HepG2 (cell line): ENCODE results near the gene ARHGAP26. TPM values are rescaled to one million over a fixed set of nuclear protein-coding genes. Genes with fewer than 3 reads are reported as not detected.

Experiments
- ATAC-seq: fragments of 200-7000 bp; cut with Tn5 transposase; 3 replicates; pipeline ENCODE4 v1.9.1; 2020; ENCODE audit warnings: mild to moderate bottlenecking, moderate library complexity
- BruUV-seq: library from RNA; stranded (reverse); fragments of 400-500 nt; replicated peaks from 2 replicates; lab custom pipeline; 2021; lab: Mats Ljungman, UMichigan
- CTCF ChIA-PET: fragments of 300-600 bp; formaldehyde crosslinking; extraction: SDS; loops from one replicate; lab custom pipeline; 2021; ENCODE audit warnings: low total read pairs, inconsistent platforms, low intra/inter-chr PET ratio; lab: Yijun Ruan, JAX
- POLR2A ChIA-PET: fragments of 350-600 bp; sonication (Branson Sonifier 250); formaldehyde crosslinking; loops from one replicate; lab custom pipeline; 2020; ENCODE audit warnings: antibody characterized with exemption, inconsistent platforms; lab: Yijun Ruan, JAX
- DNase-seq: peaks from one replicate; pipeline ENCODE4 v3.0.0-alpha.2; 2015; ENCODE audit warnings: low spot score
- FAIRE-seq: peaks from 3 replicates; lab custom pipeline; 2011; peaks lifted over from hg19 to GRCh38; lab: Jason Lieb, UNC
- H2AFZ ChIP-seq: one replicate; pipeline ENCODE4 v1.6.1; 2011; ENCODE audit warnings: low read length, inconsistent platforms
- H3K27ac ChIP-seq: fragments of 300-600 bp; 3 replicates; pipeline ENCODE4 v1.8.0; 2011; ENCODE audit warnings: mixed run types, mild to moderate bottlenecking, mixed read lengths, low read length, inconsistent platforms; ENCODE audit not compliant: insufficient read depth; ENCODE audit errors: extremely low read length
- H3K27me3 ChIP-seq, 2 experiments: fragments of 200-600 bp in 1 of 2; 2 replicates in 1 of 2; 3 replicates in 1 of 2; pipeline versions ENCODE4 v1.6.0 to v1.8.0; 2011; ENCODE audit warnings: low read length in 2 of 2, mild to moderate bottlenecking in 2 of 2, moderate library complexity in 2 of 2, inconsistent platforms in 1 of 2; ENCODE audit not compliant: insufficient read depth in 2 of 2, control insufficient read depth in 1 of 2
- H3K36me3 ChIP-seq, 2 experiments: fragments of 200-600 bp in 1 of 2; replicated peaks in 1 of 2; 2 replicates in 1 of 2; 3 replicates in 1 of 2; pipeline versions ENCODE4 v1.5.1 to v1.8.0; 2011; ENCODE audit warnings: low read length in 2 of 2, inconsistent platforms in 1 of 2; ENCODE audit not compliant: insufficient read depth in 2 of 2, control insufficient read depth in 1 of 2
- H3K4me1 ChIP-seq: 2 replicates; pipeline ENCODE4 v1.5.1; 2012; ENCODE audit warnings: low read length, inconsistent platforms; ENCODE audit not compliant: insufficient read depth
- H3K4me2 ChIP-seq: 2 replicates; pipeline ENCODE4 v1.6.0; 2011; ENCODE audit warnings: low read depth, low read length, inconsistent platforms
- H3K4me3 ChIP-seq, 3 experiments: fragments of 200-600 bp in 1 of 3; sonication (generic), shearing (Covaris generic) in 1 of 3; replicated peaks in 1 of 3; 2 replicates each; pipeline ENCODE4 v1.5.1; 2011 to 2016; ENCODE audit warnings: low read length in 3 of 3, inconsistent platforms in 2 of 3, low read depth in 2 of 3, mild to moderate bottlenecking in 2 of 3, control low read depth in 1 of 3, mixed read lengths in 1 of 3; ENCODE audit not compliant: insufficient read depth in 1 of 3
- H3K79me2 ChIP-seq: one replicate; pipeline ENCODE4 v1.6.1; 2011; ENCODE audit warnings: low read length, inconsistent platforms; ENCODE audit not compliant: insufficient read depth
- H3K9ac ChIP-seq: 2 replicates; pipeline ENCODE4 v1.6.0; 2011; ENCODE audit warnings: mild to moderate bottlenecking, low read depth, low read length, inconsistent platforms; ENCODE audit not compliant: insufficient read depth
- H3K9me3 ChIP-seq: 2 replicates; pipeline ENCODE4 v1.5.1; 2012; ENCODE audit warnings: mild to moderate bottlenecking, low read length
- H4K20me1 ChIP-seq: 2 replicates; pipeline ENCODE4 v1.6.0; 2011; ENCODE audit warnings: inconsistent platforms, mild to moderate bottlenecking, low read length, moderate library complexity; ENCODE audit not compliant: insufficient read depth
- CAMTA2 ChIP-seq: sonication (generic); formaldehyde crosslinking; IDR thresholded peaks from 2 replicates; pipeline ENCODE4 v1.4.0; 2020; ENCODE audit warnings: mild to moderate bottlenecking, missing genetic modification reagents, borderline replicate concordance
- HOMEZ ChIP-seq: IDR thresholded peaks from 2 replicates; pipeline ENCODE4 v1.6.1; 2016; ENCODE audit warnings: low read depth
- LRRFIP1 ChIP-seq: sonication (generic); formaldehyde crosslinking; conservative IDR thresholded peaks from 2 replicates; pipeline ENCODE4 v1.4.0; 2020; ENCODE audit warnings: missing genetic modification reagents
- PHF8 ChIP-seq: sonication (generic); formaldehyde crosslinking; IDR thresholded peaks from 2 replicates; pipeline ENCODE4 v1.5.0; 2020; ENCODE audit warnings: missing genetic modification reagents
- RFXANK ChIP-seq: IDR thresholded peaks from 2 replicates; pipeline ENCODE4 v1.6.1; 2016
- SMC3 ChIP-seq: IDR thresholded peaks from 2 replicates; pipeline ENCODE4 v1.6.1; 2011; ENCODE audit warnings: low read length, improper control_type of control experiment
- YEATS2 ChIP-seq: sonication (generic); formaldehyde crosslinking; IDR thresholded peaks from 2 replicates; pipeline ENCODE4 v1.4.0; 2020; ENCODE audit warnings: missing genetic modification reagents, borderline replicate concordance
- ZBTB42 ChIP-seq: sonication (generic); formaldehyde crosslinking; IDR thresholded peaks from 2 replicates; pipeline ENCODE4 v1.5.0; 2020; ENCODE audit warnings: mild to moderate bottlenecking, missing genetic modification reagents
- ZNF564 ChIP-seq: sonication (generic); formaldehyde crosslinking; IDR thresholded peaks from 2 replicates; pipeline ENCODE4 v1.8.1; 2023; ENCODE audit warnings: mild to moderate bottlenecking, missing genetic modification reagents
- ZNF569 ChIP-seq: sonication (generic); formaldehyde crosslinking; IDR thresholded peaks from 2 replicates; pipeline ENCODE4 v1.5.0; 2020; ENCODE audit warnings: mild to moderate bottlenecking, missing genetic modification reagents, moderate library complexity, borderline replicate concordance
- ZNF775 ChIP-seq: sonication (generic); formaldehyde crosslinking; IDR thresholded peaks from 2 replicates; pipeline ENCODE4 v1.4.0; 2020; ENCODE audit warnings: missing genetic modification reagents, mild to moderate bottlenecking, moderate library complexity, borderline replicate concordance
- ZNF83 ChIP-seq: sonication (generic); formaldehyde crosslinking; IDR thresholded peaks from 2 replicates; pipeline ENCODE4 v1.4.0; 2020; ENCODE audit warnings: missing genetic modification reagents, mild to moderate bottlenecking, borderline replicate concordance
- ZZZ3 ChIP-seq: sonication (generic); formaldehyde crosslinking; IDR thresholded peaks from 2 replicates; pipeline ENCODE4 v1.4.0; 2020; ENCODE audit warnings: missing genetic modification reagents, mild to moderate bottlenecking, borderline replicate concordance
- WGBS: methylation state at CpG from one replicate; pipeline ENCODE4 v1.1.6; 2017; ENCODE audit warnings: low lambda C conversion rate; 5-methylcytosine and 5-hydroxymethylcytosine counted together
- in situ Hi-C: cut with HindIII; loops from 2 replicates; pipeline ENCODE4 v1.10.0; 2017; ENCODE audit warnings: low pct_unique_long_range_greater_than_20kb; ENCODE audit not compliant: extremely low pct_ligation_motif_present
- intact Hi-C: fragments of 100-400 bp; cut with micrococcal nuclease; formaldehyde crosslinking; loops from one replicate; pipeline ENCODE4 v1.10.0; 2022; ENCODE audit not compliant: unreplicated experiment
- polyA plus RNA-seq, 8 experiments: library from polyadenylated mRNA; depleted of rRNA in 3 of 8; stranded (reverse) in 7 of 8; unstranded in 1 of 8; fragments of >200 nt; fragmentation: Illumina TruSeq in 4 of 8; extraction: Trizol in 4 of 8; gene quantifications; 2 replicates each; pipeline versions ENCODE4 v1.2.1 to v1.2.3, GENCODE V29; 2011 to 2016; ENCODE audit warnings: low read depth in 4 of 8, missing spikeins in 1 of 8, mixed read lengths in 1 of 8; ENCODE audit not compliant: insufficient read depth in 1 of 8
- total RNA-seq, 5 experiments: library from RNA; depleted of rRNA; stranded (reverse); fragments of >200 nt; fragmentation: Illumina TruSeq; extraction: Trizol; gene quantifications; 2 replicates each; pipeline ENCODE4 v1.2.3, GENCODE V29; 2016; ENCODE audit warnings: low read depth in 1 of 5

Gene ARHGAP26
- total and polyA plus RNA-seq, 2 of the 13 experiments (the other 11 are each of a cell fraction or from before 2014, with no cell fraction given) = 9.6 to 18.2 TPM

GRCh38 chr5:142792012-142792864 is 22.1 kb downstream of the ARHGAP26 start:
- FAIRE-seq = no peak
- H3K27ac ChIP-seq = no peak overlapping the region
- no peaks in the 10 kb centered on the region for H4K20me1 ChIP-seq
- H3K9ac ChIP-seq = no peak overlapping the region
- no peak overlapping the region for H3K4me2 ChIP-seq
- CTCF ChIA-PET = no interaction called here
- H3K4me1 ChIP-seq = peaks cover 32% of the 10 kb centered on the region
- H3K4me3 ChIP-seq = no peak overlapping the region
- peaks cover 9% of the 10 kb centered on the region for H3K79me2 ChIP-seq
- no peaks in the 10 kb centered on the region for H3K36me3 ChIP-seq
- no peak for TF ChIP-seq PHF8
- TF ChIP-seq ZBTB42 (CRISPR knock-in tag) = no peak
- no peak for TF ChIP-seq RFXANK (CRISPR knock-in tag)
- no peak for TF ChIP-seq ZNF569 (CRISPR knock-in tag)
- TF ChIP-seq ZZZ3 (CRISPR knock-in tag) = no peak
- TF ChIP-seq SMC3 = no peak
- no peak for TF ChIP-seq LRRFIP1 (CRISPR knock-in tag)
- no peak for TF ChIP-seq YEATS2 (CRISPR knock-in tag)
- no peak for TF ChIP-seq HOMEZ (CRISPR knock-in tag)
- TF ChIP-seq CAMTA2 (CRISPR knock-in tag) = no peak
- no peak for TF ChIP-seq ZNF564 (CRISPR knock-in tag)
- TF ChIP-seq ZNF775 (CRISPR knock-in tag) = no peak
- no peak for TF ChIP-seq ZNF83 (CRISPR knock-in tag)
- H3K9me3 ChIP-seq = no peaks in the 10 kb centered on the region
- no peaks in the 10 kb centered on the region for H3K27me3 ChIP-seq
- in situ Hi-C loops (no loop called here), intact Hi-C loops (no loop called here)
- H2AFZ ChIP-seq = no peak overlapping the region
- POLR2A ChIA-PET = no interaction called here
- no peak for ATAC-seq
- BruUV-seq = no TSS peak
- DNase-seq = no peak
- WGBS = 98% methylated on average over 7 of the region's 7 CpGs
